Fibroblast of upper back skin (primary cell): Measurements from ENCODE around the gene AOC2.
"Not testable (repeated sequence)": the region's sequence is repeated elsewhere in the genome, so short reads cannot be mapped to it uniquely, and the experiment has no call there.

Experiments used
- DNase-seq: peaks from one replicate; pipeline ENCODE4 v3.0.0-alpha.2; 2013

Gene AOC2

DNA sequence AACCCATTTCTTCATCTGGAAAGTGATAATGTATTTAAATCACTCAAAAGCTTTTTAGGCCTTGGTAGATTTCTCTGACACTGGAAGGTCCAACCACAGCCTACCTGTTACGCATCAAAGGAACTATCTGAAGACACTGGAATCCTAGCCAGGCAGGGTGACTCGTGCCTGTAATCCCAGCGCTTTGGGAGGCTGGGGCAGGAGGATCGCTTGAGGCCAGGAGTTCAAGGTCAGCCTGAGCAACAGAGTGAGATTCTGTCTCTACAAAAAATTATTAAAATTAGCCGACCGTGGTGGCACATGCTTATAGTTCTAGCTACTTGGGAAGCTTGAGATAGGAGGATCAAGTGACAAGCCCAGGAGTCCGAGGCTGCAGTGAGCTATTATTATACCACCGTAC is 37.8 kb downstream of the AOC2 start:
- DNase-seq = no peak

DNA sequence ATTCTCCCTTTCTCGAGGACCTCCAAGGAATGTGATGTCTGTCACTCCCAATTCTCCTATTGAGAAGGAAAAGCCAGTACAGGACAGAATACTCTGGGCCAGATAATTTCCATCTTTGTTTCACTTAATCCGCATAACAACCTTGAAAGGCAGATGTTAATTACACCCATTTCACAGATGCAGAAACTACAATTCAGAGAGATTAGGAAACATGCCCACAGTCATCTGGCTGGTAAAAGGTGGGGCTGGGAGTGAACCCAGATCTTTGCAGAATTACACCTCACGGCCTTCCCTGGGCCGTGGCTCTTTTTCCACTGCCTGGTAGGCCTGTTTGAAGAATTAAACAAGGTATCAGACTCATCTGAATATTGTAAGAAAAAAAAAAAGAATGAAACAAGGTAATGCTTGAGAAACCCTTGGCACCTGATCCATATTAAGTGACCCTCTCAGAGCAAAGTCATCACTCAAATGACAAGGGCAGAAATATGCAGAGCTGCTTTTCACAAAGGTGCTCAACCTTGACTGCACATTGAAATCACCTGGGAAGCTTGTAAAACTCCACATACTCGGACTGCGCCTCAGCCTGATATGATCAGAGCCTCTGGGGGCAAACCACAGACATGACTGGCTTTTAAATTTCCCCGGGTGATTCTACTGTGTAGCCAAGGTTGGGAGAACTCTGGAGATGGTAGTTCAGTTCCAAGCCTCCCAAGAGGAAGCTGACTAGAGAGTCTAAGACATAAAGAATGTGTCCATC is 39.6 kb downstream of the AOC2 start:
- no peak for DNase-seq

DNA sequence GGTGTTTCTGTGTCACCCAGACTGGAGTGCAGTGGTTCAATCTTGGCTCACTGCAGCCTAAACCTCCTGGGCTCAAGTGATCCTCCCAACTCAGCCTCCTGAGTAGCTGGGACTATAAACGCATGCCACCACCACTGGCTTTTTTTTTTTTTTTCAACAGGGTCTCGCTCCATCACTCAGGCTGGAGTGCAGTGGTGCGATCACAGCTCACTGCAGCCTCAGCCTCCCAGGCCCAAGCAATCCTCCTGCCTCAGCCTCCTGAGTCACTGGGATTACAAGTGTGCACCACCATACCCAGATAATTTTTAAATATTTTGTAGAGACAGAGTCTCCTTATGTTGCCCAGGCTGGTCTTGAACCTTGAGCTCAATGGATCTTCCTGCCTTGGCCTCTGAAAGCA is 41.4 kb downstream of the AOC2 start:
- DNase-seq = not testable (repeated sequence)

DNA sequence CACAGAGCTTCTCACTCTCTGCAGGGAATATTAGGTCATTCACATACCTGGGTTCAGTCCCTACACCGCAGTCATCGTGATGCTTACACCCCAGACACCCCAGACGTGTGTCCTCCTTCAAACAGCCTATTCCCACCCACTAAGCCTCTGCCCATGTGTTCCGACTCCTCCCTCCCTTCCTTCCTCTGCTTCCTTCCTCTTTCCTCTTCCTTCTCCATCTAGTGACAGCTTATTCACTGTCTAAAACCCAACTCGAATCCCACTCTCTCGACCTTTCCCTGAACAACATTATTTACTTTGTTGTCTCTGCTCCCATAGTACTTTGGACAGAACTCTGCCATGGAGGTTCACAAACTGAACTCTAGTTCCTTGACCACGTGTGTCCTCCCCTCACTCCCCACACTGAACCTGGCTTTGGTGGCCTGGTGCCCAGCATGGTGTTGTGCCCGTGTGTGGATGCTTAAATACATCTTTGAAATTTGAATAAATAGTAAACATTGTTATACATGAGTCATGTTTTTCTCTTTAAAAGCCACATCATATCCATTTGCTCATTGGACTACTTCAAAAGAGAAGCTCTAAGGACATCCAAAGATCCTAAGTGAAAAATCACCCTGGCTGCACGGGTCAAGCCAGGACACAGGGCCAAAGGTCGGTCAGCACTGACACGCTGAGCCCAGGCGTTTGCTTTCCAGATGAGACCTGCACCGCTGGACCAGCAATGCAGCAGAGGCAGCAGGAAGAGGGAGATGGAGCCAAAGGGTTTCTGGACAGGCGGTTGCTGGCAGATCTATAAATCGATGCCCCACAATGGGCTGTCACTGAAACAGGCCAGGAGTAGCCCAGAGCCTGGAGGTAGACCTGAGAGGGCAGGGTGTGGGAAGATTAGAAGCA is 42.1 kb downstream of the AOC2 start:
- no peak for DNase-seq

DNA sequence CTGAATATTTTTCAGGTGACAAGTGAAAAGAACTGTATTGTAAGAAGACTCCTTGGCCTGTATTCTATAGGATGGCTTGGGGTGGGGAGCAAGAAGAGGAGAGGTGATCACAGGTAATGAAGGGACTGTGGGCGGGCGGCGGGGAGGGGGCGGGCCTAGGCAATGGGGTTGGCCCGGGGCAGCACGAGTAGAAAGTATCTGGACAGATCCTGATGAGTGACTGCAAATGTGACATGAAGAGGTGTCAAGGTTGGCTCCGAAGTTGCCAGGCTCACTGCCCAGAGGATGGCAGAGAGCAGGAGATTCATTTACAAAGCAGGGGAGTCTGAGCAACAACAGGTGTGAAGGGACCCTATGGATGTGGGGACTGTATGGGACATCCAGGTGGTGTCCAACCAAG is 45.4 kb downstream of the AOC2 start:
- no peak for DNase-seq

DNA sequence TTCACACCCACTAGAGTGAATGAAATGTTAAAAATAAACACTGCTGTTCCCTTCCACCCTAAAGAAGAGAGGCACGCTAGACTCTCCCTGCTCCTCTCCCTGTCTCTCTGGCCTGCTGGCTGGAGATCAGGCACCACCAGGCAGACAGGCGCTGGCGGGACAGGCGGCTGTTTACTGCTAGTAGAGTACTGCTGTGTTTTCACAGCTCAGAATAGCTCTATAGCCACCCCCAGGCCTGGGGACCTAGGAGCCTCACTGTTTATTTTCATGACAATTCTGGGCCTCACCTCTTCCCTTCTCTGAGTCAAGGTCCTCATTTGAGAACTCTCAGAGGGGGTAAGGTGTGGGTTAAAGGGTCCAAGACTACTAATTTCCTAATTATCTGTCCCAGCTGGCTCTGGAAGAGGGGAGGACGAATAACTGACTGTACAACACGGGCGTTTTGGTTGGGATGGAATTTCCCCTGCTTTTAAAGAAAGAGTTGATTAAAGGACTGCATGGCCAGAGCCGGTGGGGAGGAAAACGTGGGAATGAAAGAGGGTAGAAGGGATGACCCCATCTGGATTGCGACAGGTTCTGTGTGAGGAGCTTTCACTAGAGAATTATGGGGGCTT is 47.3 kb downstream of the AOC2 start:
- DNase-seq = no peak

DNA sequence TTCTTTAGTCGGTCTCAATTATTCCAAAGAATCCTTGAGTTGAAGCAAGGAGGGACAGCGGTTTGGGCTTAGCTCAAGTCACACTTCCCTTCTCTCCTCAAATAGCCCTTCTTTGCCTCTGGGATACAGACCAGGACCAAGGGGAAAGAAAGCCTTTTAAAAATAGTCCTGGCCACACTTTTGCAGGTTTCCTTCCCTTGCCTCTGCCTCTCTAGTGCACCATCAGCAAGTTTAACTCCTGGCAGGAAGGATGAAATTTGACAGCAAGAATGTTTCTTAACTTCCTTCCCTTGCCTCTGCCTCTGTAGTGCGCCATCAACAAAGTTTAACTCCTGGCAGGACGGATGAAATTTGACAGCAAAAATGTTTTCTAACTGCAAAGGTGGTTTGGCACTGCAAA is 49.0 kb downstream of the AOC2 start:
- DNase-seq = no peak

DNA sequence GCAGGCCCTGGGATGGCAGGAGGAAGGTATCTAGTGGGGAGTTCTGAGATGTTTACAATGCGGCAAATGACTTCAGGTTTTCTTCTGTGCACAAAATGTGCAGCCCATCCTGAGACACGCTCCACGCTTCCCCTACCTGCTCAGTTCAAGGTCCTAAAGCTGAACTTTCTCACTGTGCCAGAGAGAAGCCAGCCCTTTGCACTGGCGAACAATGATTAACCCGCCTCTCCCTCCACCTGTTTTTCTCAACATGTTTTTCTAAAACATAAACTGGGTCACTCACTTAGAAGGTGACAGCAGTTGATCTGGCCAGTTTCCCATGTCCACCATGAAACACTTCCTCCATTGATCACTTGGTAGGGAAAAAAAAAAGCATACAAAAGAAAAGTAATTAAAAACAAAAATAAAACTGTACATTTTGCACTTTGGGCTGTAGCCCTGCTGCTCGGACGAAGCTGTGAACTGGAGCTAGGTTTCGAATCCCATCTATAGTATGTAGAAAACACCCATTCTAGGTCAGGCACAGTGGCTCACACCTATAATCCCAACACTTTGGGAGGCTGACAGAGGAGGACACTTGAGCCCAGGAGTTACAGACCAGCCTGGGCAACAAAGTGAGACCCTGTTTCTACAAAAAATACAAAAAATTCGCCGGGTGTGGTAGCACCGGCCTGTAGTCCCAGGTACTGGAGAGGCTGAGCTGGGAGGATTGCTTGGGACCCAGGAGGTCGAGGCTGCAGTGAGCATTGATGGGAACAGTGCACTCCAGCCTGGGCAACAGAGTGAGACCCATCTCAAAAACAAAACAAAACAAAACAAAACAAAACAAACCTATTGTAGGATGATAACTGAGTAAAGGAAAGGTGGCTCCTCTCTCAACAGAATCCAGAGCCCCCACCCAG is 50.2 kb downstream of the AOC2 start:
- no peak for DNase-seq

DNA sequence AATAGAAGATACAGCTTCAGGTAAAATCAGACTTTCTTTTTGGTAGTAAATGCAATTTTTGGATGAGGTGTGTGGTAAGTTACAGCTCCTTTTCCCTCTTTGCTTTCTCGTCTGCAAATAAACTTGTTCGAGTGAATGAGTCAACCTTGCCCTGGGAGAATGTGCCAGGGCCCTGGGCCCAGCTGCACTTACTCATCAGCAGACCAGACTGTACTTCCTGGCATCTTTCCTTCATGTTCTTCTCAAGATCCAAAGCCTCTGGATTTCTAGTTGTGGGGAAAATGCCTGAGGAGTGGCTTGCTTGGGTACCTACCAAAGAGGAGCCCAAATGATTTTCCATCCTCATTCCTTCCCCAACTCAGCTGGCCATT is 50.8 kb downstream of the AOC2 start:
- DNase-seq = peak; percentile 78

DNA sequence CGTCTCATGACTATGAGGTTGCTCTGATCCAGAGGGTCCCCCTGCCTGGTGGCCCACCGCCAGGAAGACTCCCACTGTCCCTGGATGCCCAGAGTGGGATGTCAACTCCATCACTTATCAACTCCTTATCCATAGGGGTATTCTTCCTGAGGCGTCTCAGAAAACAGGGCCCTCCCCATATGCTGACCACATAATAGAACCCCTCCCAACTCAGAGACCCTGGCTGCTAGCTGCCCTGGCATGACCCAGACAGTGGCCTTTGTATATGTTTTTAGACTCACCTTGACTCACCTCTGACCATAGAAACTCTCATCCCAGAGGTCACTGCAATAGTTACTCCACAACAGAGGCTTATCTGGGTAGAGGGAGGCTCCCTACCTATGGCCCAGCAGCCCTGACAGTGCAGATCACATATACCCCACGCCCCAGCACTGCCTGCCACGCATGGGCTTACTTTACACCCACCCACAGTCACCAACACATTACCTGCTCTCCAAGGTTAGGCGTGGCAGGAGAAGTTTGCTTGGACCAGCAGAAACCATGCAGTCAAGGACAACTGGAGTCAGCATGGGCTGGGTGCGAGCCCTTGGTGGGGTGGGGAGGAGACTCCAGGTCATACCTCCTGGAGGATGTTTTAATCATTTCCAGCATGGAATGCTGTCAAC is 53.9 kb downstream of the AOC2 start:
- DNase-seq = no peak

DNA sequence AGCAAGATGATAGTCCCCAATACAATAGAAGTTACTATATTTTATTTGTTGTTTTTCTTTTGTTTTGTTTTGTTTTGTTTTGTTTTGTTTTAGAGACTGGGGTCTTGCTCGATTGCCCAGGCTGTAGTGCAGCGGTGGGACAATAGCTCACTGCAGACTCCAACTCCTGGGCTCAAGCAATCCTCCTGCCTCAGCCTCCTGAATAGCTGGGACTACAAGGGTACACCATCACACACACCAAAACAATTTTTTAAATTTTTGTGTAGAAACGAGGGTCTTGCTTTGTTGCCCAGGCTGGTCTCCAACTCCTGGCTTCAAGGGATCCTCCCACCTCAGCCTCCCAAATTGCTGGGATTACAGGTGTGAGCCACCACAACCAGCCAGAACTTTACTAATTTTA is 55.6 kb downstream of the AOC2 start:
- DNase-seq = not testable (repeated sequence)
